T-cell (primary cell): ENCODE results near the gene UNK. TPM values are rescaled to one million over a fixed set of nuclear protein-coding genes. Genes with fewer than 3 reads are reported as not detected.

Experiments used
- ATAC-seq, 4 experiments: fragments of 200-7000 bp in 3 of 4; fragments of 150-1000 bp in 1 of 4; cut with Tn5 transposase; replicated peaks in 1 of 4; 1 replicate in 3 of 4; 2 replicates in 1 of 4; pipeline ENCODE4 v1.10.0; 2021; ENCODE audit warnings: moderate library complexity in 3 of 4, mild to moderate bottlenecking in 2 of 4, moderate number of reproducible peaks in 1 of 4
- CTCF ChIA-PET, 2 donors: fragments of 300-600 bp; sonication (Branson Sonifier 250); formaldehyde crosslinking; loops; one replicate each; lab custom pipeline; 2022; ENCODE audit warnings: antibody characterized with exemption in 2 of 2; lab: Charles Lee
- POLR2A ChIA-PET, 2 donors: fragments of 300-600 bp; sonication (Branson Sonifier 250); formaldehyde crosslinking; loops; one replicate each; lab custom pipeline; 2022; ENCODE audit warnings: antibody characterized with exemption in 2 of 2; lab: Charles Lee
- DNase-seq, 35 experiments: peaks; one replicate each; pipeline versions ENCODE4 v3.0.0 to v3.0.0-alpha.2; 2013 to 2023
- H3K27ac ChIP-seq: one replicate; pipeline ENCODE4 v1.5.1; 2013; ENCODE audit warnings: low read length
- H3K27me3 ChIP-seq, 2 experiments: replicated peaks in 1 of 2; 1 replicate in 1 of 2; 2 replicates in 1 of 2; pipeline versions ENCODE4 v1.6.1 to v1.7.0; 2013; ENCODE audit warnings: low read length in 1 of 2, mixed read lengths in 1 of 2; ENCODE audit not compliant: control insufficient read depth in 2 of 2, insufficient read depth in 2 of 2; ENCODE audit errors: extremely low read depth in 1 of 2
- H3K36me3 ChIP-seq, 2 donors: 1 replicate in 1 of 2; 2 replicates in 1 of 2; pipeline versions ENCODE4 v1.6.1 to v1.7.0; 2013; ENCODE audit warnings: low read length in 1 of 2; ENCODE audit not compliant: control insufficient read depth in 2 of 2, insufficient read depth in 1 of 2; ENCODE audit errors: extremely low read depth in 1 of 2
- H3K4me1 ChIP-seq, 2 experiments: 1 replicate in 1 of 2; 2 replicates in 1 of 2; pipeline versions ENCODE4 v1.6.1 to v1.7.0; 2013; ENCODE audit warnings: low read length in 2 of 2, mixed read lengths in 1 of 2; ENCODE audit not compliant: insufficient read depth in 2 of 2, control insufficient read depth in 1 of 2; ENCODE audit errors: extremely low read depth in 1 of 2
- H3K4me3 ChIP-seq, 2 donors: 1 replicate in 1 of 2; 2 replicates in 1 of 2; pipeline versions ENCODE4 v1.5.1 to v1.7.0; 2013; ENCODE audit warnings: mild to moderate bottlenecking in 2 of 2, low read length in 1 of 2, moderate library complexity in 1 of 2; ENCODE audit not compliant: control insufficient read depth in 1 of 2; ENCODE audit errors: extremely low read depth in 1 of 2
- H3K9me3 ChIP-seq: 2 replicates; pipeline ENCODE4 v1.7.0; 2013
- H3K27ac Mint-ChIP-seq, 2 donors: one replicate each; pipeline ENCODE4 v1.8.0; 2020 to 2021; ENCODE audit warnings: mild to moderate bottlenecking in 2 of 2, mixed read lengths in 2 of 2
- H3K27me3 Mint-ChIP-seq, 2 donors: one replicate each; pipeline ENCODE4 v1.8.0; 2021 to 2022; ENCODE audit warnings: mixed read lengths in 2 of 2
- H3K36me3 Mint-ChIP-seq: one replicate; pipeline ENCODE4 v1.8.0; 2021; ENCODE audit warnings: mixed read lengths
- H3K4me1 Mint-ChIP-seq, 3 donors: one replicate each; pipeline ENCODE4 v1.8.0; 2020 to 2022; ENCODE audit warnings: mixed read lengths in 3 of 3, mild to moderate bottlenecking in 1 of 3
- H3K4me3 Mint-ChIP-seq, 3 donors: one replicate each; pipeline ENCODE4 v1.8.0; 2020 to 2022; ENCODE audit warnings: mild to moderate bottlenecking in 3 of 3, mixed read lengths in 3 of 3, moderate library complexity in 3 of 3
- H3K9me3 Mint-ChIP-seq, 3 donors: one replicate each; pipeline ENCODE4 v1.8.0; 2020 to 2022; ENCODE audit warnings: mixed read lengths in 3 of 3
- WGBS: methylation state at CpG from one replicate; pipeline ENCODE4 v1.1.5; 2013; ENCODE audit warnings: missing lambda C conversion rate; ENCODE audit not compliant: insufficient coverage; 5-methylcytosine and 5-hydroxymethylcytosine counted together
- total RNA-seq, 35 experiments: library from RNA in 6 of 35; stranded (reverse) in 6 of 35; fragments of 120-200 nt in 1 of 35; gene quantifications; one replicate each; pipeline versions ENCODE4 v1.2.1 to v1.2.4 and lab custom pipeline; 2013 to 2026

Gene UNK
- total RNA-seq, 5 donors from 2014 or later (not counting 1 experiment from before 2014, with no cell fraction given), result 37.1 to 50.3 (median 39.2) TPM

DNA sequence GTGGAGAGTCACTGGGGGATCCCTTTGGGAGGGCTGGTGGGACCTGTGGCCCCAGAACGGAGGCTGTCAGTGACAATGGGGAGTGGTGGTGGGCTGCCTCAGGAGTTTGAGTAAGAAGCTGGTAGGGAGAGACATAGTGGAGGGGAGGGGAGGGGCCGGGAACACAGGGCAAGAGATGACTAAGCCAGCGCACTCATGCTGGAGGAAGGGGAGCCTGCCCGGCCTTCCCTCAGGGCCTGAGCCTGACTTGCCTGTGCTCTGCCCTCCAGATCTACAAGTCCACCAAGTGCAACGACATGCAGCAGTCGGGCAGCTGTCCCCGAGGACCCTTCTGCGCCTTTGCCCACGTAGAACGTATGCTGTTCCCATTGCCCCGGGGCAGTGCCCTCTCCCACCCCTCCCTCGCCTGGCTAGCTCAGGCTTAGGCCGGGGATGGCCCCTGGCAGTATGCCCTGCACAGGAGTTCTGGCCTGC lies 30.3 kb downstream of the UNK start:
- DNase-seq (no peak), ATAC-seq (no peak)
- H3K9me3 Mint-ChIP-seq, result no peaks in the 10 kb centered on the region
- H3K27me3 Mint-ChIP-seq, result no peaks in the 10 kb centered on the region
- no peaks in the 10 kb centered on the region for H3K27me3 ChIP-seq
- H3K4me1 ChIP-seq, result no peaks in the 10 kb centered on the region
- peaks cover 0 to 2% (median 0%) of the 10 kb centered on the region in 3 donors for H3K4me1 Mint-ChIP-seq
- H3K4me3 Mint-ChIP-seq, result no peak overlapping the region
- H3K27ac ChIP-seq, result no peak overlapping the region
- CTCF ChIA-PET, result interaction anchor here in 1 of 2 donors (0.7 kb wide), 1 partner anchor 16 kb away, joined by 4 read pairs; no protein-coding TSS in a partner anchor
- H3K36me3 Mint-ChIP-seq, result peaks cover 24% of the 10 kb centered on the region
- WGBS, result 94% methylated on average over 10 of the region's 13 CpGs
- no peaks in the 10 kb centered on the region for H3K9me3 ChIP-seq
- no peak overlapping the region for H3K27ac Mint-ChIP-seq
- H3K4me3 ChIP-seq, result no peak overlapping the region
- POLR2A ChIA-PET, result no interaction called here
- peaks cover 51 to 85% of the 10 kb centered on the region in 2 donors for H3K36me3 ChIP-seq

DNA sequence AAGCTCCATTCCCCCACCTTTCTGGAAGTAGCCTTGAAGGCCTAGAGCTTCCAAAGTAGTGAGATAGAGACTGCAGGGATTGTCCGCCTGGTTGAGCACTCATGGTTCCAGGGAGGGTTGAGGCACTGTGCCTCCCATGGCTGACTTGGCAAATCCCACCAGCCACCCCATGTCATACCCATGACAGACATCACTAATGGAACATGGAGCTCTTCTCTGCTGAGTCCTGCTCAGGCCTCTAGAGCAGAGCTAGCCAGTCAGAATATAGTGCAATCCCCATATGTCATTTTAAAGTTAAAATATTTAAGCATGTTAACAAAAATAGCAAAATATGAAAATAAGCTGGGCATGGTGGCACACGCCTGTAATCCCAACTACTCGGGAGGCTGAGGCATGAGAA lies 30.8 kb downstream of the UNK start:
- POLR2A ChIA-PET, result no interaction called here
- Histone ChIP-seq H3K4me1 (no peaks in the 10 kb centered on the region), H3K27me3 (no peaks in the 10 kb centered on the region), H3K36me3 (peaks cover 52 to 85% of the 10 kb centered on the region in 2 donors), H3K27ac (no peak overlapping the region), H3K9me3 (no peaks in the 10 kb centered on the region), H3K4me3 (no peak overlapping the region)
- Mint-ChIP-seq H3K4me1 (peaks cover 0 to 2% (median 0%) of the 10 kb centered on the region in 3 donors), H3K36me3 (peaks cover 24% of the 10 kb centered on the region), H3K4me3 (no peak overlapping the region), H3K27ac (no peak overlapping the region), H3K9me3 (no peaks in the 10 kb centered on the region), H3K27me3 (no peaks in the 10 kb centered on the region)
- DNase-seq, result no peak
- ATAC-seq, result no peak
- CTCF ChIA-PET, result interaction anchor here (0.6 to 0.7 kb wide), 2 partner anchors 16 to 67 kb away, joined by 3 to 4 read pairs; no protein-coding TSS in a partner anchor
- 100% methylated on average over 1 of the region's 3 CpGs for WGBS

DNA sequence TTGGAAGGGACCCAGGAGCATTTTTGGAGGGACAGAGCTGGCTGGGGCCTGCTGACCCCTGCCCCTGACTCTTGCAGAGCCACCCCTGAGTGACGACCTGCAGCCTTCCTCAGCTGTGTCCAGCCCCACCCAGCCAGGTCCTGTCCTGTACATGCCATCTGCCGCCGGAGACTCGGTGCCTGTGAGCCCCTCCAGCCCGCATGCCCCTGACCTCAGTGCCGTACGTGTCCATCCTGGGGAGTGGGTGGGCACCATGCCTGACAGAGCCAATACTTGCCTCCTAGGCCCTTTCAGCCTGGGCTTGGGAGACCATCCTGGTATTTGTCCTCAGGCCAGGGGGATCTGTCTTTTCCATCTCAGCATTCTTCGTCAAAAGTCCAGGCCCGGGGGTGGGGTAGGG lies 32.1 kb downstream of the UNK start:
- CTCF ChIA-PET, result no interaction called here
- H3K36me3 Mint-ChIP-seq, result peaks cover 30% of the 10 kb centered on the region
- DNase-seq, result no peak

DNA sequence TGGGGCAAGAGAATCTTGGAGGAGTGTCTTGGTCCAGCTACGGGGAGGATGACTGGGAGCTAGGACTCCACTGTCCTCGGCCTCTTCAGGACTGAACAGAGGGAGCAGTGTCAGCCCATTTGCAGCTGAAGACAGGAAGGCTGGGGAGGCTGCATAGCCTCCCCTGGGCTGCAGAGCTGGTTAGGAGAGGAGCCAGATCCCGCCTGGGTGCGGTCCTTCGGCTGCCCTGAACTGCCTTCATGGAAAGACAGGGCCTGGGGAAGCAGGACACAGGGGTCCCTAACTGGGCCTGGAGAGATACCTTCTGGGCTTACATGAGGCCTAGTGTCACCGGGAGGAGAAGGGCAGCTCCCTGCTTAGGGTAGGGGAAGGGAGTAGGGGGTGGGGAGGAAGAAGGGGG lies 33.0 kb downstream of the UNK start:
- Histone ChIP-seq H3K4me3 (no peak overlapping the region), H3K27ac (no peak overlapping the region), H3K36me3 (peaks cover 52 to 80% of the 10 kb centered on the region in 2 donors), H3K9me3 (no peaks in the 10 kb centered on the region), H3K27me3 (no peaks in the 10 kb centered on the region), H3K4me1 (peaks cover 2 to 16% of the 10 kb centered on the region in 2 experiments)
- Mint-ChIP-seq H3K27me3 (no peaks in the 10 kb centered on the region), H3K4me1 (peaks cover 16 to 18% (median 17%) of the 10 kb centered on the region in 3 donors), H3K4me3 (no peak overlapping the region), H3K27ac (no peak overlapping the region), H3K36me3 (peaks cover 27% of the 10 kb centered on the region), H3K9me3 (no peaks in the 10 kb centered on the region)
- CTCF ChIA-PET, result no interaction called here
- DNase-seq, result no peak
- 99% methylated on average over 6 of the region's 6 CpGs for WGBS
- ATAC-seq, result no peak
- POLR2A ChIA-PET, result interaction anchor here in 1 of 2 donors (0.5 kb wide), 1 partner anchor 29 kb away, joined by 3 read pairs; no protein-coding TSS in a partner anchor

More for the DNA sequence above, 32.1 kb downstream of the UNK start:
- Mint-ChIP-seq H3K9me3 (no peaks in the 10 kb centered on the region), H3K27me3 (no peaks in the 10 kb centered on the region), H3K27ac (no peak overlapping the region), H3K4me3 (no peak overlapping the region), H3K4me1 (peaks cover 8 to 10% (median 8%) of the 10 kb centered on the region in 3 donors)
- no peaks in the 10 kb centered on the region for H3K9me3 ChIP-seq
- H3K27me3 ChIP-seq, result no peaks in the 10 kb centered on the region
- ATAC-seq, result no peak
- POLR2A ChIA-PET, result no interaction called here
- peaks cover 55 to 85% of the 10 kb centered on the region in 2 donors for H3K36me3 ChIP-seq
- no peak overlapping the region for H3K4me3 ChIP-seq
- WGBS, result over 99% methylated on average over 9 of the region's 9 CpGs
- no peak overlapping the region for H3K27ac ChIP-seq
- H3K4me1 ChIP-seq, result peaks cover 1 to 7% of the 10 kb centered on the region in 2 experiments

DNA sequence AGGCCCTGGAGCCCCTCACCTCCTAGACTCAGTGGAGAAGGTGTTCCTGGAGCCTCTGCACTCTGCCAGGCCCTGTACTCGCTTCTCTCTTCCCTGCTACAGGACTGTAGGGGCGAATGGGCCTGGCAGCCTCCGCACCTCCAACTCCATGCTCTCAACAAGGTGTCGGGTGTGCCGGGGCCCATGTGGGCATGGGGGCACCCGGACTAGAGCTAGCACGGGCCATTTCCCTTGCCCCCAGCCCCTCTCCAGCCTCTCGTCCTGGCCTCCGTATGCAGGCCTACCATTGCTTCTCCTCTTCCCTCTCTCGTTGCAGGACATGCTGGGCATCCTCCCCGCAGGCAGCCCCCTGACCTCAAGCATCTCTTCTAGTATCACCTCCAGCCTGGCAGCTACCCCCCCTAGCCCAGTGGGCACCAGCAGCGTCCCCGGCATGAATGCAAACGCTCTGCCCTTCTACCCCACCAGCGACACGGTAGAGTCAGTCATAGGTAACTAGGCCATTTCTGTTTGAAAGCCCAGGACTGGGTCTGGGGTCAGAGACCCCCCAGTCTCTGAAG lies 33.8 kb downstream of the UNK start:
- Histone ChIP-seq H3K4me3 (no peak overlapping the region), H3K27me3 (no peaks in the 10 kb centered on the region), H3K9me3 (no peaks in the 10 kb centered on the region), H3K4me1 (peaks cover 2 to 23% of the 10 kb centered on the region in 2 experiments), H3K36me3 (peaks cover 56 to 80% of the 10 kb centered on the region in 2 donors), H3K27ac (no peak overlapping the region)
- H3K36me3 Mint-ChIP-seq, result peaks cover 24% of the 10 kb centered on the region
- POLR2A ChIA-PET, result no interaction called here
- H3K27me3 Mint-ChIP-seq, result no peaks in the 10 kb centered on the region
- no peaks in the 10 kb centered on the region for H3K9me3 Mint-ChIP-seq
- peak overlapping the region in 1 of 2 donors; percentile 74 for H3K27ac Mint-ChIP-seq
- CTCF ChIA-PET, result no interaction called here
- ATAC-seq, result no peak
- H3K4me3 Mint-ChIP-seq, result no peak overlapping the region
- WGBS, result 97% methylated on average over 15 of the region's 16 CpGs
- no peak for DNase-seq
- H3K4me1 Mint-ChIP-seq, result peaks cover 16 to 18% (median 17%) of the 10 kb centered on the region in 3 donors

DNA sequence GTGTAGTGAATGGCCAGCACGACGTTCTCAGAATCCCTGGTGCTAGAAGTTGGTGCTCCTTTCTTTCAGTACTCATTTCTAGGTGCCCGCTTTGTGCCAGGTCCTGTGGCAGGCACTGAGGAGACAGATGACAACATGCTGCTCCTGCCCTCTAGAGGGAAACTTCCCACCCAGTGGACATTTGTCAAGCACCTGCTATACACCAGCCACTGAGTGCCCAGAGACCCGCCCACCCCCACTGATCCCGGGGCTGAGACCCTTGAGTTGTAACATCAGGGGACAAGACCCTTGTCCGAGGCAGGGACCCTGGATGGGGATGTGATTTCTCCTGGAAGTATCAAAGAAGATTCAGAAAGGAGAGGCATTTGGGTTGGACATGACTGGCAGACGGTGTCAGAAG lies 34.5 kb downstream of the UNK start:
- no peaks in the 10 kb centered on the region for H3K9me3 Mint-ChIP-seq
- ChIA-PET CTCF (no interaction called here), POLR2A (no interaction called here)
- Histone ChIP-seq H3K9me3 (no peaks in the 10 kb centered on the region), H3K27ac (no peak overlapping the region), H3K27me3 (no peaks in the 10 kb centered on the region), H3K4me3 (no peak overlapping the region), H3K4me1 (peaks cover 2 to 23% of the 10 kb centered on the region in 2 experiments), H3K36me3 (peaks cover 62 to 80% of the 10 kb centered on the region in 2 donors)
- peak overlapping the region in 1 of 2 donors; percentile 74 for H3K27ac Mint-ChIP-seq
- no peaks in the 10 kb centered on the region for H3K27me3 Mint-ChIP-seq
- ATAC-seq (no peak), DNase-seq (no peak)
- H3K4me1 Mint-ChIP-seq, result peaks cover 16 to 18% (median 17%) of the 10 kb centered on the region in 3 donors
- H3K36me3 Mint-ChIP-seq, result peaks cover 24% of the 10 kb centered on the region
- no peak overlapping the region for H3K4me3 Mint-ChIP-seq
- WGBS, result 97% methylated on average over 4 of the region's 7 CpGs
